Tibial nerve (tissue), 3 donors: ENCODE results near the gene MAP2K6.

Experiments used
- POLR2A ChIP-seq, 2 donors: fragments of 450-650 bp; IDR thresholded peaks; one replicate each; pipeline ENCODE4 v1.6.1; 2017; ENCODE audit warnings: antibody characterized with exemption in 2 of 2, mild to moderate bottlenecking in 2 of 2, moderate library complexity in 2 of 2
- TF ChIP-seq, protein P1 (sequence below), 5 experiments: fragments of 200-600 bp in 3 of 5; fragments of 450-650 bp in 2 of 5; sonication (generic) in 3 of 5; IDR thresholded peaks; one replicate each; pipeline ENCODE4 v1.5.1; 2016 to 2019; ENCODE audit warnings: antibody characterized with exemption in 5 of 5, mild to moderate bottlenecking in 3 of 5, moderate library complexity in 2 of 5

DNA sequence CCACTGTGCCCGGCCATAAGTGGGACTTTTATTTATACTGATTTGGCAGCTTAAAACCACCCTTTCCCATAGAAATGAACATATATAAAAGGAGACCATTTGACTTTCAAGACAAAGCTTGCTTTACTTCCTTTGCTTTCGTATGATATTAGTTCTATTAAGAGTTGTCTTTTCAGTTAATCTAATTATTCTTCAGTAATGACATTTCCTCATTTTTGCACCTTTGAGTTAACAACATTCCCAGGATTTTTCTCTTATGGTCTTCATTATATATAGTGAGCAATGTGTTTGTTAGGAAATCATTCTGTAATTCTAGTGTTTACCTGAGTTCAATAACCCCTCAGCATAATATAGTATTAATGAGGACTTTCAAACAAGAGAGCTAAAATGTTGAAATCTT lies 173.8 kb downstream of the MAP2K6 start:
- TF ChIP-seq, protein P1, sequence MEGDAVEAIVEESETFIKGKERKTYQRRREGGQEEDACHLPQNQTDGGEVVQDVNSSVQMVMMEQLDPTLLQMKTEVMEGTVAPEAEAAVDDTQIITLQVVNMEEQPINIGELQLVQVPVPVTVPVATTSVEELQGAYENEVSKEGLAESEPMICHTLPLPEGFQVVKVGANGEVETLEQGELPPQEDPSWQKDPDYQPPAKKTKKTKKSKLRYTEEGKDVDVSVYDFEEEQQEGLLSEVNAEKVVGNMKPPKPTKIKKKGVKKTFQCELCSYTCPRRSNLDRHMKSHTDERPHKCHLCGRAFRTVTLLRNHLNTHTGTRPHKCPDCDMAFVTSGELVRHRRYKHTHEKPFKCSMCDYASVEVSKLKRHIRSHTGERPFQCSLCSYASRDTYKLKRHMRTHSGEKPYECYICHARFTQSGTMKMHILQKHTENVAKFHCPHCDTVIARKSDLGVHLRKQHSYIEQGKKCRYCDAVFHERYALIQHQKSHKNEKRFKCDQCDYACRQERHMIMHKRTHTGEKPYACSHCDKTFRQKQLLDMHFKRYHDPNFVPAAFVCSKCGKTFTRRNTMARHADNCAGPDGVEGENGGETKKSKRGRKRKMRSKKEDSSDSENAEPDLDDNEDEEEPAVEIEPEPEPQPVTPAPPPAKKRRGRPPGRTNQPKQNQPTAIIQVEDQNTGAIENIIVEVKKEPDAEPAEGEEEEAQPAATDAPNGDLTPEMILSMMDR (IDR thresholded peaks at IDR 0.05): no peak
- no peak for TF ChIP-seq POLR2A (IDR thresholded peaks at IDR 0.05)
